COLO668 (cell line): ENCODE data around the gene MYRF.

Experiments
- DNase-seq: peaks from one replicate; lab custom pipeline; 2025; ENCODE audit not compliant: unreplicated experiment; lab: John Stamatoyannopoulos, UW

MYRF gene

GRCh38 chr11:61792310-61793082, 40.1 kb downstream of the MYRF start, which contains the start of the genes FEN1 and TMEM258:
Gene FEN1, plus strand, starts transcription at chr11:61792911. Its CDS starts 2,451 bp downstream, at chr11:61795362.
Gene TMEM258, minus strand, starts transcription at chr11:61792599. Its CDS starts 41 bp downstream, at chr11:61792558.
- DNase-seq: peak; percentile 90

GRCh38 chr11:61793083-61793828, 40.8 kb downstream of the MYRF start:
- DNase-seq: peak; percentile 48

GRCh38 chr11:61793829-61794204, 41.4 kb downstream of the MYRF start:
- no peak for DNase-seq

DNA sequence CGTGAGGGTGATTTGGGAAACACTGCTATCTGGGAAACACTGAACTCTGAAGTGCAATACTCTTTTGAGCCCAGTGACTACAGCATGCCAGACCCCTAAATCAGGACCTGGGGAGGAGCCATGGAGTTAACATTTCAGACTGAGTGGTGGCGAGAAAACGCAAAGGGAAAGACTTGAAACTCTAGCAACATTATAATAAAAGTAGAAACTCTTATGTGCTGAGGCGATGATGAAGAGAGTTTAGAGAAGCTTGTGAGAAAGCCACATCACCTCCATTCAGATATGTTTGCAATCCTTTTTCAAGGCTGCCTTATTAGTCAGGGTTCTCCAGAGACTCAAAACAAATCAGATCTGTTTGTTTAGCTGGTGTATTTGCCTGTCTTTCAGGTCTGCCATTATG, 42.1 kb downstream of the MYRF start:
- DNase-seq: no peak

DNA sequence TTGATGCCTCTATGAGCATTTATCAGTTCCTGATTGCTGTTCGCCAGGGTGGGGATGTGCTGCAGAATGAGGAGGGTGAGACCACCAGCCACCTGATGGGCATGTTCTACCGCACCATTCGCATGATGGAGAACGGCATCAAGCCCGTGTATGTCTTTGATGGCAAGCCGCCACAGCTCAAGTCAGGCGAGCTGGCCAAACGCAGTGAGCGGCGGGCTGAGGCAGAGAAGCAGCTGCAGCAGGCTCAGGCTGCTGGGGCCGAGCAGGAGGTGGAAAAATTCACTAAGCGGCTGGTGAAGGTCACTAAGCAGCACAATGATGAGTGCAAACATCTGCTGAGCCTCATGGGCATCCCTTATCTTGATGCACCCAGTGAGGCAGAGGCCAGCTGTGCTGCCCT, 43.0 kb downstream of the MYRF start:
- DNase-seq: no peak

GRCh38 chr11:61795876-61796526, 43.6 kb downstream of the MYRF start:
- no peak for DNase-seq

GRCh38 chr11:61797263-61797944, 45.0 kb downstream of the MYRF start:
- peak; percentile 57 for DNase-seq

DNA sequence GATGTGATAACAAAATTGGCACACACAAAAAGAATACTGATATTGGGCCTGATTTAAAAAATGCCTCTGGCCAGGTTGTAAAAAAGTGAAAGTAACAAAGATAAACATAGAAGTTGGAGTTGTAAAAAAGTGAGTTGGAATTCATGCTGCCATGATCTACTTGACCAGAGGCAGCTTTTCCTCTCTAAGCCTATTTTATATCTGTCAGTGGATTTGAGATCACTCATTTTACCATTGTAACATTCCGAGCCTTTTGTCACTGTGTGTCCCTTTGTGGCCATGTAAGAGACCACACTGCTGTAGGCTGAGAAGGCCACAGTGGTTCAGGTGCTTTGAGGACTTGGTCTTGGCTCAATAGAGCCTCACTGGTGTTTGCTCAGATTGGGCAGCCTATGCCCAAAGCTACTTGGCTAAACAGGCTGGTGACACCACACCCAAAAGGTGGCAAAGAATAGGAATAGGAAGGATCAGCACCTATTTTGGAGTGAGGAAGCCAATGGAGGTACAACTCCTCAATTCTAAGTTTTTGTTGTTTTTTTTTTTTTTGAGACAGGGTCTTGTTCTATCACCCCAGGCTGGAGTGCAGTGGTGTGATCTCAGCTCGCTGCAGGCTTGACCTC, 47.3 kb downstream of the MYRF start:
- no peak for DNase-seq

GRCh38 chr11:61800331-61801281, 48.2 kb downstream of the MYRF start:
- DNase-seq: no peak

GRCh38 chr11:61802605-61803004, 50.2 kb downstream of the MYRF start:
- DNase-seq: no peak

- DNase-seq: no peak
Measured at GRCh38 chr11:61803889-61804647, 51.6 kb downstream of the MYRF start.

- no peak for DNase-seq
Measured at GRCh38 chr11:61805146-61805545, 52.7 kb downstream of the MYRF start.

- no peak for DNase-seq
Measured at GRCh38 chr11:61806785-61807184, 54.3 kb downstream of the MYRF start.

- no peak for DNase-seq
Measured at GRCh38 chr11:61810671-61811175, 58.3 kb downstream of the MYRF start.

GRCh38 chr11:61811831-61812230, 59.4 kb downstream of the MYRF start:
- no peak for DNase-seq

GRCh38 chr11:61812736-61813411, 60.4 kb downstream of the MYRF start:
- DNase-seq: no peak

DNA sequence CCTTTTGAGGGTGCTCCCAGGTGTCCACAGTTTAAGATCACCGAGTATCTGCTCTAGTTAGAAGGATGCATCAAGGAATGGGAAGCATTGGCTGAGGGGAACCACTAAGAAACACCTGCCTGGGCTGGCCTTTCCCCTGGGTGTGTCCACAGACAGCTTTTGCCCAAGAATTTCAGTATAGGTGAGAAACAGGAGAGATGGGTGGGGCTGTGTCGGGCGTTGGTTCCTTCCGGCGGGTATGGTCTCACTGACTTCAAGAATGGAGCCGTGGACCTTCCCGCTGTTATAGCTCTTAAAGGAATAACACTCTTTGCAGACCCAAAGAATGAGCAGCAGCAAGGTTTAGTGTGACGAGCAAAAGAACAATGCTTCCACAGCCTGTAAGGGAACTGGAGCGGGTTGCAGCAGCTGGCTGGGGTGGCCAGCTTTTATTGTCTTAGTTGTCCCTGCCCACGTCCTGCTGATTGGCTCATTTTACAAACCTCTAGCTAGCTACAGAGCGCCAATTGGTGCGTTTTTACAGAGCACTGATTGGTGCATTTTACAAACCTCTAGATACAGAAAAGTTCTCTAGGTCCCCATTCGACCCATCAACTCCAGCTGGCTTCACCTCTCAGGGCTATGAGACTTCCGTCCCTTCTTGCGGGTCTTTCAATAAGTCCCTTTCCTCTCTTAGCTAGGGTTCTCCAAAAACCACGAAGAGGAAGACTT, 62.0 kb downstream of the MYRF start:
- DNase-seq: peak; percentile 20
